ENCODE results near the gene MCTP1. TPM values are rescaled to one million over a fixed set of nuclear protein-coding genes. Genes with fewer than 3 reads are reported as not detected.

Gene MCTP1
- total RNA-seq, 1 experiment from 2014 or later: 2.5 TPM

- Histone ChIP-seq H3K4me1 (ENCODE audit: insufficient read depth, low read length) (no peaks in the 10 kb centered on the region), H3K9ac (ENCODE audit: extremely low read depth, insufficient read length, low read length) (no peak overlapping the region), H3K27ac (ENCODE audit: insufficient read length, low read depth, low read length) (no peak overlapping the region), H4K91ac (ENCODE audit: insufficient read length, low read depth, low read length) (no peak overlapping the region), H4K20me1 (ENCODE audit: control insufficient read depth, insufficient read depth, insufficient read length) (no peaks in the 10 kb centered on the region), H3K79me1 (ENCODE audit: insufficient read depth, low read depth, low read length, poor library complexity, severe bottlenecking) (no peaks in the 10 kb centered on the region), H3K79me2 (ENCODE audit: insufficient read depth, low read length) (no peaks in the 10 kb centered on the region), H2BK120ac (ENCODE audit: low read depth, low read length, poor library complexity, severe bottlenecking) (no peak overlapping the region), H3K9me3 (ENCODE audit: control insufficient read depth, low read depth, low read length) (no peaks in the 10 kb centered on the region), H3K14ac (ENCODE audit: insufficient read depth, low read length) (no peak overlapping the region), H3K23ac (ENCODE audit: insufficient read length, low read depth, low read length) (no peak overlapping the region), H3K4ac (ENCODE audit: low read depth, low read length) (no peak overlapping the region), H2AFZ (ENCODE audit: low read length) (no peak overlapping the region), H3K27me3 (ENCODE audit: insufficient read depth, low read length) (no peaks in the 10 kb centered on the region), H3K23me2 (ENCODE audit: insufficient read length, low read depth, low read length, poor library complexity, severe bottlenecking) (no peaks in the 10 kb centered on the region), H4K8ac (replicated peaks; ENCODE audit: insufficient read length, low read depth, low read length) (no peak overlapping the region), H3K56ac (ENCODE audit: insufficient read length, low read depth, low read length) (no peak overlapping the region), H3K18ac (ENCODE audit: insufficient read length, low read depth, low read length) (no peak overlapping the region), H3T11ph (ENCODE audit: low read length) (no peak overlapping the region), H2BK5ac (ENCODE audit: insufficient read length, low read length) (no peak overlapping the region), H2AK5ac (ENCODE audit: insufficient read length, low read length) (no peak overlapping the region), H3K4me2 (ENCODE audit: insufficient read depth, insufficient read length, low read length) (no peak overlapping the region), H4K5ac (ENCODE audit: insufficient read length, low read depth, low read length) (no peak overlapping the region), H2BK12ac (ENCODE audit: insufficient read length, low read depth, low read length) (no peak overlapping the region), H2BK20ac (ENCODE audit: low read depth, low read length, poor library complexity, severe bottlenecking) (no peak overlapping the region), H2BK15ac (ENCODE audit: low read depth, low read length) (no peak overlapping the region)
- Mint-ChIP-seq H3K4me1 (peaks cover 11% of the 10 kb centered on the region in 2 experiments), H3K27ac (no peak overlapping the region), H3K4me3 (no peak overlapping the region), H3K9me3 (no peaks in the 10 kb centered on the region), H3K36me3 (ENCODE audit: insufficient read depth in 1 of 3, low read depth in 3 of 3) (no peaks in the 10 kb centered on the region), H3K27me3 (ENCODE audit: low read depth) (no peaks in the 10 kb centered on the region)
- no CpG with 5 or more reads among the region's 4 CpGs for WGBS (ENCODE audit: extremely low coverage, insufficient read length, low lambda C conversion rate)
- no peak for DNase-seq
- no peak for TF ChIP-seq CTCF (conservative IDR thresholded peaks at IDR 0.05)
Observed at GRCh38 chr5:94742852-94743251, 542.0 kb downstream of the MCTP1 start.

Data from H9 (cell line).